Trophoblast cell (in vitro differentiated cells and primary cell): ENCODE results near the gene CDKAL1.

ENCODE experiments used
- DNase-seq, 2 donors: peaks; one replicate each; pipeline ENCODE4 v3.0.0-alpha.2; 2016
- H2AFZ ChIP-seq: 2 replicates; pipeline ENCODE4 v1.6.1; 2013; ENCODE audit warnings: low read length, moderate library complexity, mild to moderate bottlenecking; ENCODE audit not compliant: insufficient read depth, poor library complexity
- H2AK5ac ChIP-seq: 2 replicates; pipeline ENCODE4 v1.6.1; 2013; ENCODE audit warnings: mild to moderate bottlenecking, low read length
- H2BK120ac ChIP-seq: 2 replicates; pipeline ENCODE4 v1.6.1; 2013; ENCODE audit warnings: low read length, mild to moderate bottlenecking, moderate library complexity; ENCODE audit not compliant: insufficient read depth, poor library complexity
- H2BK12ac ChIP-seq: 2 replicates; pipeline ENCODE4 v1.6.1; 2013; ENCODE audit warnings: mild to moderate bottlenecking, low read length, moderate library complexity
- H2BK5ac ChIP-seq: 2 replicates; pipeline ENCODE4 v1.6.1; 2013; ENCODE audit warnings: low read length, low read depth, moderate library complexity, mild to moderate bottlenecking; ENCODE audit not compliant: poor library complexity
- H3K14ac ChIP-seq: 2 replicates; pipeline ENCODE4 v1.6.1; 2013; ENCODE audit warnings: mild to moderate bottlenecking, low read length
- H3K18ac ChIP-seq: 2 replicates; pipeline ENCODE4 v1.6.1; 2013; ENCODE audit warnings: mild to moderate bottlenecking, low read length
- H3K23ac ChIP-seq: 2 replicates; pipeline ENCODE4 v1.6.1; 2013; ENCODE audit warnings: low read length
- H3K27ac ChIP-seq: 2 replicates; pipeline ENCODE4 v1.5.1; 2013; ENCODE audit warnings: low read depth, mild to moderate bottlenecking, inconsistent platforms, low read length, moderate library complexity
- H3K27me3 ChIP-seq: 2 replicates; pipeline ENCODE4 v1.6.1; 2013; ENCODE audit warnings: inconsistent platforms, mild to moderate bottlenecking, low read length, moderate library complexity; ENCODE audit not compliant: insufficient read depth
- H3K36me3 ChIP-seq, 2 experiments: 1 replicate in 1 of 2; 2 replicates in 1 of 2; pipeline ENCODE4 v1.6.1; 2013; ENCODE audit warnings: low read length in 2 of 2, mild to moderate bottlenecking in 2 of 2, moderate library complexity in 1 of 2; ENCODE audit not compliant: insufficient read depth in 2 of 2, control insufficient read depth in 1 of 2
- H3K4ac ChIP-seq: 2 replicates; pipeline ENCODE4 v1.6.1; 2013; ENCODE audit warnings: low read depth, mild to moderate bottlenecking, low read length, moderate library complexity
- H3K4me1 ChIP-seq, 2 experiments: 1 replicate in 1 of 2; 2 replicates in 1 of 2; pipeline ENCODE4 v1.6.1; 2013; ENCODE audit warnings: low read length in 2 of 2, mild to moderate bottlenecking in 2 of 2, moderate library complexity in 1 of 2; ENCODE audit not compliant: insufficient read depth in 2 of 2, control insufficient read depth in 1 of 2
- H3K4me2 ChIP-seq: 2 replicates; pipeline ENCODE4 v1.6.1; 2013; ENCODE audit warnings: inconsistent platforms, mild to moderate bottlenecking, low read length, moderate library complexity
- H3K4me3 ChIP-seq: 2 replicates; pipeline ENCODE4 v1.5.1; 2013; ENCODE audit warnings: mild to moderate bottlenecking, low read depth, low read length, inconsistent platforms
- H3K79me1 ChIP-seq: one replicate; pipeline ENCODE4 v1.6.1; 2013; ENCODE audit warnings: low read length
- H3K79me2 ChIP-seq: 2 replicates; pipeline ENCODE4 v1.6.1; 2013; ENCODE audit warnings: low read length, mild to moderate bottlenecking; ENCODE audit not compliant: control insufficient read depth, insufficient read depth, poor library complexity
- H3K9ac ChIP-seq: 2 replicates; pipeline ENCODE4 v1.6.1; 2013; ENCODE audit warnings: mild to moderate bottlenecking, low read length
- H3K9me3 ChIP-seq: 2 replicates; pipeline ENCODE4 v1.6.1; 2013; ENCODE audit warnings: low read depth, mild to moderate bottlenecking, control low read depth, inconsistent platforms, low read length; ENCODE audit not compliant: insufficient read depth
- H4K12ac ChIP-seq: 2 replicates; pipeline ENCODE4 v1.6.1; 2013; ENCODE audit warnings: low read depth, mild to moderate bottlenecking, low read length, moderate library complexity
- H4K8ac ChIP-seq: 2 replicates; pipeline ENCODE4 v1.6.1; 2013; ENCODE audit warnings: low read depth, mild to moderate bottlenecking, low read length, moderate library complexity
- H4K91ac ChIP-seq: one replicate; pipeline ENCODE4 v1.6.1; 2013; ENCODE audit warnings: low read depth, mild to moderate bottlenecking, low read length, moderate library complexity
- WGBS: extraction: QIAGEN DNeasy Blood & Tissue Kit; methylation state at CpG from one replicate; pipeline ENCODE4 v1.1.7; 2013; ENCODE audit warnings: missing lambda C conversion rate; ENCODE audit not compliant: insufficient read length, insufficient coverage; ENCODE audit errors: extremely low coverage; 5-methylcytosine and 5-hydroxymethylcytosine counted together

CDKAL1 gene

GRCh38 chr6:20838113-20838512 lies 303.9 kb downstream of the CDKAL1 start:
- Histone ChIP-seq H2BK5ac (no peak overlapping the region), H3K4me2 (no peak overlapping the region), H3K9ac (no peak overlapping the region), H3K18ac (no peak overlapping the region), H3K4me1 (peaks cover 3 to 11% of the 10 kb centered on the region in 2 experiments), H2BK120ac (no peak overlapping the region), H3K79me1 (peaks cover 15% of the 10 kb centered on the region), H2AFZ (no peak overlapping the region), H4K8ac (no peak overlapping the region), H3K14ac (no peak overlapping the region), H2AK5ac (no peak overlapping the region), H3K79me2 (no peaks in the 10 kb centered on the region), H4K12ac (no peak overlapping the region), H3K4me3 (no peak overlapping the region), H3K36me3 (no peaks in the 10 kb centered on the region), H3K27ac (no peak overlapping the region), H3K4ac (no peak overlapping the region), H2BK12ac (no peak overlapping the region), H3K9me3 (no peaks in the 10 kb centered on the region), H3K27me3 (no peaks in the 10 kb centered on the region), H4K91ac (no peak overlapping the region), H3K23ac (no peak overlapping the region)
- DNase-seq, result no peak
- no CpG with 5 or more reads among the region's 3 CpGs for WGBS

DNA sequence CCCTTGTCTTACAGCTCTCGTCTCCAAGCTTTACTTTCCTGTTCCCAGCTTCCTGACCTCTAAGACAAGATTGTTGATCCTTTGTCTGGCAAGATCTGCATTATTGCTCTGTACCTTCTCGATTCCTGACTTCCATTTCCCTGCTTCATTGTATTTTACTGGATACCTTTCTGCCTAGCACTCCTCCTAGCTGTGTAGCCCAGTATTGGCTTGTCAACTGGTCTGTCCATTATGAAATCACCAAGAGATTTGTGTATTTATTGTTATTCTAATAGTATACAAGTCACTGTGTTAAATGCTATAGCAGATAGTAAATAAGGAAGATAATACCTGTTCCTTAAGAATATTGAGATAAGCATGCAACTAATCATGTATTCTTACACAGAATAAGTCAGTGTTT lies 305.4 kb downstream of the CDKAL1 start:
- no peak overlapping the region for H2AFZ ChIP-seq
- no peak overlapping the region for H3K4me3 ChIP-seq
- no peak overlapping the region for H3K4me2 ChIP-seq
- no peak for DNase-seq
- peaks cover 3 to 14% of the 10 kb centered on the region in 2 experiments for H3K4me1 ChIP-seq
- H3K79me2 ChIP-seq, result no peaks in the 10 kb centered on the region
- H3K9ac ChIP-seq, result no peak overlapping the region
- no peak overlapping the region for H2BK120ac ChIP-seq
- no peak overlapping the region for H3K14ac ChIP-seq
- H2AK5ac ChIP-seq, result no peak overlapping the region
- H3K18ac ChIP-seq, result no peak overlapping the region
- H3K27ac ChIP-seq, result no peak overlapping the region
- H4K8ac ChIP-seq, result no peak overlapping the region
- peaks cover 13% of the 10 kb centered on the region for H3K79me1 ChIP-seq
- no peak overlapping the region for H2BK12ac ChIP-seq
- no peaks in the 10 kb centered on the region for H3K36me3 ChIP-seq
- H3K4ac ChIP-seq, result no peak overlapping the region
- no peaks in the 10 kb centered on the region for H3K9me3 ChIP-seq
- no peak overlapping the region for H3K23ac ChIP-seq
- H4K12ac ChIP-seq, result no peak overlapping the region
- WGBS, result no CpG with 5 or more reads among the region's 2 CpGs
- H4K91ac ChIP-seq, result no peak overlapping the region
- no peak overlapping the region for H2BK5ac ChIP-seq
- H3K27me3 ChIP-seq, result no peaks in the 10 kb centered on the region

- no peak overlapping the region for H3K4ac ChIP-seq
- H3K79me1 ChIP-seq, result peaks cover 7% of the 10 kb centered on the region
- H4K91ac ChIP-seq, result no peak overlapping the region
- WGBS, result no CpG with 5 or more reads among the region's 2 CpGs
- H3K4me2 ChIP-seq, result no peak overlapping the region
- H2AFZ ChIP-seq, result no peak overlapping the region
- peak; percentile 34 to 91 for DNase-seq
- H3K18ac ChIP-seq, result no peak overlapping the region
- H2BK12ac ChIP-seq, result no peak overlapping the region
- no peak overlapping the region for H2AK5ac ChIP-seq
- no peak overlapping the region for H2BK5ac ChIP-seq
- no peaks in the 10 kb centered on the region for H3K27me3 ChIP-seq
- no peak overlapping the region for H3K27ac ChIP-seq
- H3K4me3 ChIP-seq, result no peak overlapping the region
- no peak overlapping the region for H3K23ac ChIP-seq
- no peak overlapping the region for H4K8ac ChIP-seq
- peaks cover under 1 to 9% of the 10 kb centered on the region in 2 experiments for H3K4me1 ChIP-seq
- no peak overlapping the region for H3K14ac ChIP-seq
- no peaks in the 10 kb centered on the region for H3K9me3 ChIP-seq
- no peak overlapping the region for H3K9ac ChIP-seq
- H3K36me3 ChIP-seq, result no peaks in the 10 kb centered on the region
- no peaks in the 10 kb centered on the region for H3K79me2 ChIP-seq
- no peak overlapping the region for H2BK120ac ChIP-seq
- no peak overlapping the region for H4K12ac ChIP-seq
These were observed 306.4 kb downstream of the CDKAL1 start for GRCh38 chr6:20840675-20841074.

GRCh38 chr6:20841806-20842205 lies 307.5 kb downstream of the CDKAL1 start:
- H2AK5ac ChIP-seq, result no peak overlapping the region
- peaks cover under 1% of the 10 kb centered on the region for H3K79me1 ChIP-seq
- no peak overlapping the region for H3K4me2 ChIP-seq
- H3K4ac ChIP-seq, result no peak overlapping the region
- H3K18ac ChIP-seq, result no peak overlapping the region
- H2BK5ac ChIP-seq, result no peak overlapping the region
- no peak overlapping the region for H3K9ac ChIP-seq
- H3K4me1 ChIP-seq, result peaks cover 0 to 7% of the 10 kb centered on the region in 2 experiments
- no peak overlapping the region for H3K4me3 ChIP-seq
- no peak overlapping the region for H4K12ac ChIP-seq
- H2BK120ac ChIP-seq, result no peak overlapping the region
- H3K9me3 ChIP-seq, result no peaks in the 10 kb centered on the region
- DNase-seq, result no peak
- no peaks in the 10 kb centered on the region for H3K79me2 ChIP-seq
- no peak overlapping the region for H2AFZ ChIP-seq
- H3K27me3 ChIP-seq, result no peaks in the 10 kb centered on the region
- no peak overlapping the region for H2BK12ac ChIP-seq
- no peak overlapping the region for H3K23ac ChIP-seq
- no peak overlapping the region for H3K27ac ChIP-seq
- no peaks in the 10 kb centered on the region for H3K36me3 ChIP-seq
- no peak overlapping the region for H3K14ac ChIP-seq
- no peak overlapping the region for H4K91ac ChIP-seq
- H4K8ac ChIP-seq, result no peak overlapping the region
